GM23248 (cell line): ENCODE data around the gene COL6A3.

ENCODE experiments used
- EZH2 ChIP-seq: fragments of 200-600 bp; sonication (generic); IDR thresholded peaks from 2 replicates; pipeline ENCODE4 v1.6.1; 2018; ENCODE audit warnings: antibody characterized with exemption, mild to moderate bottlenecking; ENCODE audit not compliant: insufficient read depth, poor library complexity, severe bottlenecking
- EZH2phosphoT487 ChIP-seq: fragments of 200-600 bp; sonication (generic); IDR thresholded peaks from 2 replicates; pipeline ENCODE4 v1.6.1; 2018; ENCODE audit warnings: antibody characterized with exemption, moderate library complexity, mild to moderate bottlenecking, low read depth; ENCODE audit not compliant: insufficient read depth

DNA sequence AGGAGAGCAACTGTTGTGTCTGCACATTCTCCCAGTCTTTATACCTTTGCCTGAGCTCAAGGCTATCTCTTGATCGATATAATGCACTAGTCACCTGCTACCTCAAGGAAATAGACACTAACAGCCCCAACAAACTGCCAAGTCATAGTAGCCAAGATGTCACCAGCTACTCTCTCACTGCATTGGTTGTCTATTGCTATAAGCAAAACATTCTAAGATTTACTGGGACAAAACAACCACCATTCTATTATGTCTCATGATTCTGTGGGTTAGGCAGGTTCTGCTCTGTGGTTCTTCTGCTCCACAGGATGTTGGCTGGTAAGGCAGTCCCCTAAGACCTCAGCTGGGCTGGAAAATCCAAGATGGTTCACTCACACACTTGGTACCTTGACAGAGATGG, 44.6 kb upstream of the COL6A3 start:
- TF ChIP-seq EZH2 (no peak), EZH2phosphoT487 (no peak)
